HEK293 (cell line): Measurements from ENCODE around the gene PCBP2.

Source experiments
- CTCF ChIA-PET: fragments of 350-600 bp; formaldehyde crosslinking; extraction: SDS; loops from one replicate; lab custom pipeline; 2021; ENCODE audit warnings: antibody characterized with exemption; lab: Yijun Ruan, JAX
- POLR2A ChIA-PET: fragments of 300-600 bp; formaldehyde crosslinking; extraction: SDS; loops from one replicate; lab custom pipeline; 2020; ENCODE audit warnings: antibody characterized with exemption, inconsistent platforms; lab: Yijun Ruan, JAX
- H3K27ac ChIP-seq: fragments of 200-500 bp; sonication (Bioruptor generic); 2 replicates; pipeline ENCODE4 v1.5.1; 2014; ENCODE audit warnings: low read depth, low read length, control low read depth, inconsistent platforms; ENCODE audit errors: extremely low read depth
- H3K36me3 ChIP-seq, 2 experiments: fragments of 200-500 bp in 1 of 2; sonication (Bioruptor generic) in 1 of 2; 1 replicate in 1 of 2; 2 replicates in 1 of 2; pipeline ENCODE4 v1.5.1; 2014 to 2017; ENCODE audit warnings: inconsistent platforms in 2 of 2, low read length in 2 of 2; ENCODE audit not compliant: control insufficient read depth in 2 of 2, insufficient read depth in 1 of 2
- H3K4me1 ChIP-seq: fragments of 200-500 bp; sonication (Bioruptor generic); 2 replicates; pipeline ENCODE4 v1.5.1; 2014; ENCODE audit warnings: mild to moderate bottlenecking, low read length, inconsistent platforms; ENCODE audit not compliant: control insufficient read depth, insufficient read depth
- H3K4me3 ChIP-seq: 2 replicates; pipeline ENCODE4 v1.5.1; 2011; ENCODE audit warnings: low read depth, mild to moderate bottlenecking, control low read depth, low read length, moderate library complexity
- H3K9me3 ChIP-seq: fragments of 200-500 bp; sonication (Bioruptor generic); 2 replicates; pipeline ENCODE4 v1.5.1; 2014; ENCODE audit warnings: low read depth, low read length, inconsistent platforms; ENCODE audit not compliant: control insufficient read depth, insufficient read depth
- BCL11B ChIP-seq: fragments of 450-650 bp; formaldehyde crosslinking; IDR thresholded peaks from 2 replicates; pipeline ENCODE4 v1.5.1; 2016; ENCODE audit warnings: low read depth, missing biosample characterization, missing genetic modification characterization
- GLIS1 ChIP-seq: fragments of 450-650 bp; formaldehyde crosslinking; IDR thresholded peaks from 2 replicates; pipeline ENCODE4 v1.5.1; 2016; ENCODE audit warnings: missing biosample characterization, missing genetic modification characterization
- GLIS2 ChIP-seq: fragments of 450-650 bp; formaldehyde crosslinking; IDR thresholded peaks from 2 replicates; pipeline ENCODE4 v1.5.1; 2016; ENCODE audit warnings: missing biosample characterization, missing genetic modification characterization
- KLF8 ChIP-seq: fragments of 450-650 bp; formaldehyde crosslinking; IDR thresholded peaks from 2 replicates; pipeline ENCODE4 v1.5.1; 2016; ENCODE audit warnings: missing biosample characterization, missing genetic modification characterization
- MEIS1 ChIP-seq: sonication (generic); formaldehyde crosslinking; IDR thresholded peaks from 2 replicates; pipeline ENCODE4 v1.8.1; 2022; ENCODE audit warnings: missing genetic modification reagents, mild to moderate bottlenecking, borderline replicate concordance
- OSR2 ChIP-seq: fragments of 450-650 bp; formaldehyde crosslinking; IDR thresholded peaks from 2 replicates; pipeline ENCODE4 v1.5.1; 2016; ENCODE audit warnings: missing biosample characterization, missing genetic modification characterization
- SCRT1 ChIP-seq: fragments of 450-650 bp; formaldehyde crosslinking; IDR thresholded peaks from 2 replicates; pipeline ENCODE4 v1.5.1; 2016; ENCODE audit warnings: missing biosample characterization, missing genetic modification characterization, borderline replicate concordance
- SCRT2 ChIP-seq: fragments of 450-650 bp; formaldehyde crosslinking; IDR thresholded peaks from 2 replicates; pipeline ENCODE4 v1.5.1; 2016; ENCODE audit warnings: missing biosample characterization, missing genetic modification characterization
- SETDB1 ChIP-seq: IDR thresholded peaks from one replicate; pipeline ENCODE4 v1.6.1; 2017; ENCODE audit warnings: mild to moderate bottlenecking, low read length, moderate library complexity, mixed read lengths; ENCODE audit not compliant: insufficient read length
- TCF7L2 ChIP-seq: IDR thresholded peaks from 2 replicates; pipeline ENCODE4 v1.6.1; 2011; ENCODE audit warnings: low read depth, mild to moderate bottlenecking, inconsistent platforms, low read length, moderate library complexity, borderline replicate concordance
- ZBTB20 ChIP-seq: fragments of 450-650 bp; formaldehyde crosslinking; IDR thresholded peaks from 2 replicates; pipeline ENCODE4 v1.5.1; 2016; ENCODE audit warnings: missing biosample characterization, missing genetic modification characterization
- ZBTB21 ChIP-seq: fragments of 450-650 bp; formaldehyde crosslinking; IDR thresholded peaks from 2 replicates; pipeline ENCODE4 v1.5.1; 2017; ENCODE audit warnings: missing biosample characterization, missing genetic modification characterization
- ZEB2 ChIP-seq: fragments of 450-650 bp; formaldehyde crosslinking; IDR thresholded peaks from 2 replicates; pipeline ENCODE4 v1.5.1; 2016; ENCODE audit warnings: missing biosample characterization, missing genetic modification characterization
- ZNF138 ChIP-seq: fragments of 450-650 bp; formaldehyde crosslinking; IDR thresholded peaks from 2 replicates; pipeline ENCODE4 v1.5.1; 2016; ENCODE audit warnings: missing biosample characterization, missing genetic modification characterization, borderline replicate concordance
- ZNF221 ChIP-seq: fragments of 450-650 bp; formaldehyde crosslinking; IDR thresholded peaks from 2 replicates; pipeline ENCODE4 v1.5.1; 2017; ENCODE audit warnings: missing biosample characterization, missing genetic modification characterization, borderline replicate concordance
- ZNF585B ChIP-seq: fragments of 450-650 bp; formaldehyde crosslinking; IDR thresholded peaks from 2 replicates; pipeline ENCODE4 v1.5.1; 2016; ENCODE audit warnings: missing biosample characterization, missing genetic modification characterization
- ZNF623 ChIP-seq: fragments of 450-650 bp; formaldehyde crosslinking; IDR thresholded peaks from 2 replicates; pipeline ENCODE4 v1.5.1; 2016; ENCODE audit warnings: missing biosample characterization, missing genetic modification characterization
- ZNF626 ChIP-seq: fragments of 450-650 bp; sonication (Bioruptor Pico); formaldehyde crosslinking; IDR thresholded peaks from 2 replicates; pipeline ENCODE4 v1.5.1; 2018; ENCODE audit warnings: missing biosample characterization, missing genetic modification characterization, inconsistent platforms
- ZNF701 ChIP-seq: fragments of 450-650 bp; formaldehyde crosslinking; IDR thresholded peaks from 2 replicates; pipeline ENCODE4 v1.5.1; 2016; ENCODE audit warnings: missing biosample characterization, missing genetic modification characterization
- ZNF704 ChIP-seq: fragments of 450-650 bp; formaldehyde crosslinking; IDR thresholded peaks from 2 replicates; pipeline ENCODE4 v1.5.1; 2016; ENCODE audit warnings: missing biosample characterization, missing genetic modification characterization
- ZNF843 ChIP-seq: fragments of 450-650 bp; formaldehyde crosslinking; IDR thresholded peaks from 2 replicates; pipeline ENCODE4 v1.5.1; 2016; ENCODE audit warnings: missing biosample characterization, missing genetic modification characterization
- TF ChIP-seq, protein P1 (sequence below): fragments of 450-650 bp; formaldehyde crosslinking; IDR thresholded peaks from 2 replicates; pipeline ENCODE4 v1.5.1; 2016; ENCODE audit warnings: missing biosample characterization, missing genetic modification characterization
- TF ChIP-seq, protein P2 (sequence below): fragments of 450-650 bp; IDR thresholded peaks from 2 replicates; pipeline ENCODE4 v1.5.1; 2018; ENCODE audit warnings: missing biosample characterization, missing genetic modification characterization

The PCBP2 gene

GRCh38 chr12:53482626-53483168, 30.8 kb downstream of the PCBP2 start:
- H3K27ac ChIP-seq = no peak overlapping the region; the same call in 1 of the 2 replicates
- TF ChIP-seq, protein P1, sequence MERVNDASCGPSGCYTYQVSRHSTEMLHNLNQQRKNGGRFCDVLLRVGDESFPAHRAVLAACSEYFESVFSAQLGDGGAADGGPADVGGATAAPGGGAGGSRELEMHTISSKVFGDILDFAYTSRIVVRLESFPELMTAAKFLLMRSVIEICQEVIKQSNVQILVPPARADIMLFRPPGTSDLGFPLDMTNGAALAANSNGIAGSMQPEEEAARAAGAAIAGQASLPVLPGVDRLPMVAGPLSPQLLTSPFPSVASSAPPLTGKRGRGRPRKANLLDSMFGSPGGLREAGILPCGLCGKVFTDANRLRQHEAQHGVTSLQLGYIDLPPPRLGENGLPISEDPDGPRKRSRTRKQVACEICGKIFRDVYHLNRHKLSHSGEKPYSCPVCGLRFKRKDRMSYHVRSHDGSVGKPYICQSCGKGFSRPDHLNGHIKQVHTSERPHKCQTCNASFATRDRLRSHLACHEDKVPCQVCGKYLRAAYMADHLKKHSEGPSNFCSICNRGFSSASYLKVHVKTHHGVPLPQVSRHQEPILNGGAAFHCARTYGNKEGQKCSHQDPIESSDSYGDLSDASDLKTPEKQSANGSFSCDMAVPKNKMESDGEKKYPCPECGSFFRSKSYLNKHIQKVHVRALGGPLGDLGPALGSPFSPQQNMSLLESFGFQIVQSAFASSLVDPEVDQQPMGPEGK (tag by site-specific recombination) = 0 out of 2 replicates have a peak, but pooled peaks have one; percentile 40
- TF ChIP-seq TCF7L2 (no peak), ZNF138 (tag by site-specific recombination) (no peak), ZNF623 (tag by site-specific recombination) (no peak), GLIS2 (tag by site-specific recombination) (peak; percentile 91)
- H3K9me3 ChIP-seq = no peaks in the 10 kb centered on the region
- H3K4me1 ChIP-seq = no peaks in the 10 kb centered on the region
- peaks cover 27 to 97% of the 10 kb centered on the region in 2 experiments for H3K36me3 ChIP-seq
- ChIA-PET CTCF (interaction anchor here (0.6 to 2.0 kb wide), 8 partner anchors 9 to 732 kb away, joined by 3 to 16 read pairs (median 4); no protein-coding TSS in a partner anchor), POLR2A (interaction anchor here (0.9 to 3.9 kb wide), 12 partner anchors 9 to 161 kb away, joined by 3 to 39 read pairs (median 6); partner anchors contain the start of genes AAAS, MAP3K12, PRR13 and SP1)
- no peak overlapping the region for H3K4me3 ChIP-seq

GRCh38 chr12:53483225-53483978, 31.5 kb downstream of the PCBP2 start:
- H3K4me1 ChIP-seq = no peaks in the 10 kb centered on the region
- peaks cover 20 to 94% of the 10 kb centered on the region in 2 experiments for H3K36me3 ChIP-seq
- no peak for TF ChIP-seq ZBTB20 (tag by site-specific recombination)
- TF ChIP-seq, protein P2, sequence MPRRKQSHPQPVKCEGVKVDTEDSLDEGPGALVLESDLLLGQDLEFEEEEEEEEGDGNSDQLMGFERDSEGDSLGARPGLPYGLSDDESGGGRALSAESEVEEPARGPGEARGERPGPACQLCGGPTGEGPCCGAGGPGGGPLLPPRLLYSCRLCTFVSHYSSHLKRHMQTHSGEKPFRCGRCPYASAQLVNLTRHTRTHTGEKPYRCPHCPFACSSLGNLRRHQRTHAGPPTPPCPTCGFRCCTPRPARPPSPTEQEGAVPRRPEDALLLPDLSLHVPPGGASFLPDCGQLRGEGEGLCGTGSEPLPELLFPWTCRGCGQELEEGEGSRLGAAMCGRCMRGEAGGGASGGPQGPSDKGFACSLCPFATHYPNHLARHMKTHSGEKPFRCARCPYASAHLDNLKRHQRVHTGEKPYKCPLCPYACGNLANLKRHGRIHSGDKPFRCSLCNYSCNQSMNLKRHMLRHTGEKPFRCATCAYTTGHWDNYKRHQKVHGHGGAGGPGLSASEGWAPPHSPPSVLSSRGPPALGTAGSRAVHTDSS (tag by site-specific recombination) = no peak
- no peak for TF ChIP-seq ZNF701
- no peak for TF ChIP-seq BCL11B
- TF ChIP-seq SETDB1 = no peak
- TF ChIP-seq ZEB2 (tag by site-specific recombination) = 0 out of 2 replicates have a peak, but pooled peaks have one; percentile 28
- no peak for TF ChIP-seq ZNF626 (tag by site-specific recombination)
- 0 out of 2 replicates have a peak, but pooled peaks have one; percentile 11 for TF ChIP-seq GLIS1 (tag by site-specific recombination)
- TF ChIP-seq MEIS1 (CRISPR knock-in tag) = no peak
- no peak for TF ChIP-seq ZNF704 (tag by site-specific recombination)
- TF ChIP-seq SCRT1 = peak; percentile 64; the same call in 1 of the 2 replicates
- TF ChIP-seq ZNF843 (tag by site-specific recombination) = no peak
- TF ChIP-seq ZNF221 (tag by site-specific recombination) = no peak
- no peak for TF ChIP-seq OSR2
- TF ChIP-seq SCRT2 (tag by site-specific recombination) = peak; percentile 92
- TF ChIP-seq ZBTB21 (tag by site-specific recombination) = no peak
- no peak for TF ChIP-seq KLF8 (tag by site-specific recombination)
- TF ChIP-seq ZNF585B = no peak
- TF ChIP-seq, all 188 proteins: peak for 4
- Histone ChIP-seq H3K9me3 (no peaks in the 10 kb centered on the region), H3K4me3 (no peak overlapping the region), H3K27ac (peak overlapping the region; percentile 32; the same call in 1 of the 2 replicates)
- ChIA-PET POLR2A (interaction anchor here (0.7 to 3.9 kb wide), 9 partner anchors 9 to 162 kb away, joined by 3 to 39 read pairs (median 4); partner anchors contain the start of genes AAAS, MAP3K12, PRR13 and SP1), CTCF (interaction anchor here (0.6 to 1.4 kb wide), 4 partner anchors 10 to 261 kb away, joined by 3 to 4 read pairs (median 3); partner anchors contain the start of gene TARBP2)
